HUDEP-2 (cell line): ENCODE results near the gene HNRNPL.
"Not testable (repeated sequence)": the region's sequence is repeated elsewhere in the genome, so short reads cannot be mapped to it uniquely, and the experiment has no call there.

Experiments
- DNase-seq, 76 experiments: peaks; one replicate each; lab custom pipeline; 2025; ENCODE audit not compliant: unreplicated experiment in 76 of 76; lab: John Stamatoyannopoulos, UW

The HNRNPL gene

GRCh38 chr19:38831142-38831605 lies 18.6 kb downstream of the HNRNPL start:
- peak in 25 of 76 experiments; percentile 25 to 68 (median 45) for DNase-seq

- DNase-seq = no peak
Observed at GRCh38 chr19:38830039-38830733, 19.6 kb downstream of the HNRNPL start.

- DNase-seq = not testable (repeated sequence)
Observed at GRCh38 chr19:38829203-38829602, 20.6 kb downstream of the HNRNPL start.

- no peak for DNase-seq
Observed at GRCh38 chr19:38826856-38827551, 22.8 kb downstream of the HNRNPL start.

- not testable (repeated sequence) for DNase-seq
Observed at GRCh38 chr19:38825936-38826335, 23.9 kb downstream of the HNRNPL start.

- DNase-seq = not testable (repeated sequence)
Observed at GRCh38 chr19:38821230-38821825, 28.5 kb downstream of the HNRNPL start.

GRCh38 chr19:38819231-38819920 lies 30.4 kb downstream of the HNRNPL start:
- peak in 9 of 76 experiments; percentile 15 to 39 (median 30) for DNase-seq

DNA sequence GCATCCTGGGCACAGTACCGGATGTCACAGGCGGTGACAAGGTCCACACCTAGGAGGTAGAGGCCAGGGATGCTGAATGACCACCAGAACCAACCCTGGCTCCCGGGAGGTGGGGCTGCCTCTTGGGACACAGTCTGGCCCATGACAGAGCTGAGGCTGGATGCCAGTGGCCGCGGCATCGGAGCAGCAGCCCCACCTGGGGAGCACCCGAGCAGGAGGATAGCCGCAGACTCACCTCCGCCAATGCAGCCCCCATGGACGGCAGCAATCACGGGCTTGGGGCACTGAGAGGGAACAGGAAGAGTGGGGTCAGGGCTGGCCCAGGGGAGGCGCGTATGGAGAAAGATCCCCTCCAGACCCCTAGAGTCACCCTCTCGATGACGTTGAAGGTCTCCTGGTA lies 32.7 kb downstream of the HNRNPL start:
- DNase-seq = no peak

- no peak for DNase-seq
Observed at GRCh38 chr19:38816131-38816750, 33.5 kb downstream of the HNRNPL start.

GRCh38 chr19:38815059-38816001 lies 34.5 kb downstream of the HNRNPL start:
- no peak for DNase-seq

DNA sequence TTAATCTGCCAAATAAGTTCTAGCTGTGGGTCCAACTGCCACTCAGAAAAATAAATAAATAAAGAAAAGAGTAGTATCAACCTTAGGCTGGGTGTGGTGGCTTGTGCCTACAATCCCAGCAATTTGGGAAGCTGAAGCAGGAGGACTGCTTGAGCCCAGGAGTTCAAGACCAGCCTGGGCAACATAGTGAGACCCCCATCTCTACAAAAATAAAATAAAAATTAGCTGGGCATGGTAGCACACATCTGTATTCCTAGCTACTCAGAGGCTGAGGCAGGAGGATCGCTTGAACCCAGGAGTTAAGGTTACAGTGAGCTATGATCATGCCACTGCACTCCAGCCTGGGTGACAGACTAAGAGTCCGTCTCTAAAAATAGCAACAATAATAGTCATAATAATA lies 35.9 kb downstream of the HNRNPL start:
- DNase-seq = not testable (repeated sequence)

GRCh38 chr19:38813323-38813722 lies 36.5 kb downstream of the HNRNPL start:
- DNase-seq = no peak

- peak in 22 of 76 experiments; percentile 12 to 43 (median 28) for DNase-seq
Observed at GRCh38 chr19:38812841-38813320, 36.9 kb downstream of the HNRNPL start, which contains the start of gene LGALS4. TSS of gene LGALS4 (minus strand) at chr19:38812945. CDS start at chr19:38812886, 59 bp downstream.

- no peak for DNase-seq
Observed at GRCh38 chr19:38812009-38812840, 37.6 kb downstream of the HNRNPL start.

GRCh38 chr19:38809592-38810252 lies 40.1 kb downstream of the HNRNPL start:
- DNase-seq = no peak

- no peak for DNase-seq
Observed at GRCh38 chr19:38808741-38809140, 41.0 kb downstream of the HNRNPL start.

GRCh38 chr19:38807374-38808098 lies 42.2 kb downstream of the HNRNPL start:
- not testable (repeated sequence) for DNase-seq
